GM12878 (cell line): Measurements from ENCODE around the gene CCDC159. TPM values are rescaled to one million over a fixed set of nuclear protein-coding genes. Genes with fewer than 3 reads are reported as not detected.

Source experiments
- BCL11A ChIP-seq: IDR thresholded peaks from 2 replicates; pipeline ENCODE4 v1.6.1; 2011; ENCODE audit warnings: low read depth, low read length
- BCLAF1 ChIP-seq: fragments of 450-650 bp; IDR thresholded peaks from 2 replicates; pipeline ENCODE4 v1.6.1; 2017; ENCODE audit warnings: antibody characterized with exemption, mild to moderate bottlenecking, moderate library complexity
- BMI1 ChIP-seq: fragments of 450-650 bp; IDR thresholded peaks from 2 replicates; pipeline ENCODE4 v1.6.1; 2016; ENCODE audit warnings: mild to moderate bottlenecking, moderate library complexity, borderline replicate concordance
- CEBPB ChIP-seq, 2 experiments: fragments of 150-350 bp in 1 of 2; IDR thresholded peaks; 2 replicates each; pipeline ENCODE4 v1.6.1; 2012 to 2014; ENCODE audit warnings: low read depth in 2 of 2, low read length in 2 of 2, borderline replicate concordance in 1 of 2, inconsistent platforms in 1 of 2
- ELK1 ChIP-seq: IDR thresholded peaks from 2 replicates; pipeline ENCODE4 v1.6.1; 2012; ENCODE audit warnings: low read depth, low read length, improper control_type of control experiment
- EP300 ChIP-seq, 2 experiments: fragments of 150-350 bp in 1 of 2; IDR thresholded peaks; 2 replicates each; pipeline ENCODE4 v1.6.1; 2011 to 2012; ENCODE audit warnings: low read depth in 2 of 2, low read length in 2 of 2, borderline replicate concordance in 1 of 2, improper control_type of control experiment in 1 of 2, inconsistent platforms in 1 of 2; ENCODE audit not compliant: control insufficient read depth in 1 of 2
- HDGF ChIP-seq: fragments of 450-650 bp; IDR thresholded peaks from 2 replicates; pipeline ENCODE4 v1.6.1; 2016; ENCODE audit warnings: antibody characterized with exemption
- IKZF1 ChIP-seq: fragments of 450-650 bp; conservative IDR thresholded peaks from 2 replicates; pipeline ENCODE4 v1.6.1; 2017; ENCODE audit warnings: antibody characterized with exemption, mild to moderate bottlenecking
- JUNB ChIP-seq: IDR thresholded peaks from 2 replicates; pipeline ENCODE4 v1.6.1; 2016; ENCODE audit warnings: antibody characterized with exemption, mild to moderate bottlenecking
- KAT2A ChIP-seq: conservative IDR thresholded peaks from 2 replicates; pipeline ENCODE4 v1.6.1; 2011; ENCODE audit warnings: low read depth, low read length; ENCODE audit not compliant: control insufficient read depth
- NFIC ChIP-seq: IDR thresholded peaks from 2 replicates; pipeline ENCODE4 v1.6.1; 2012; ENCODE audit warnings: low read depth, mild to moderate bottlenecking, inconsistent platforms, low read length, moderate library complexity
- NFYA ChIP-seq: IDR thresholded peaks from 2 replicates; pipeline ENCODE4 v1.6.1; 2011; ENCODE audit warnings: low read depth, mild to moderate bottlenecking, low read length, improper control_type of control experiment, borderline replicate concordance
- NFYB ChIP-seq: IDR thresholded peaks from 2 replicates; pipeline ENCODE4 v1.6.1; 2011; ENCODE audit warnings: low read depth, mild to moderate bottlenecking, low read length, improper control_type of control experiment, moderate library complexity; ENCODE audit not compliant: insufficient read depth
- NR2C1 ChIP-seq: fragments of 450-650 bp; IDR thresholded peaks from 2 replicates; pipeline ENCODE4 v1.6.1; 2017; ENCODE audit warnings: antibody characterized with exemption, mild to moderate bottlenecking, moderate library complexity
- PAX8 ChIP-seq: fragments of 450-650 bp; IDR thresholded peaks from 2 replicates; pipeline ENCODE4 v1.6.1; 2017; ENCODE audit warnings: mild to moderate bottlenecking, moderate library complexity
- RBBP5 ChIP-seq: fragments of 200-600 bp; sonication (generic); conservative IDR thresholded peaks from 2 replicates; pipeline ENCODE4 v1.6.1; 2016
- SKIL ChIP-seq: fragments of 450-650 bp; IDR thresholded peaks from 2 replicates; pipeline ENCODE4 v1.6.1; 2017; ENCODE audit warnings: mild to moderate bottlenecking, low read depth, inconsistent platforms; ENCODE audit not compliant: poor library complexity, severe bottlenecking
- SP1 ChIP-seq: IDR thresholded peaks from one replicate; pipeline ENCODE4 v1.6.1; 2011; ENCODE audit warnings: low read depth, low read length
- SRF ChIP-seq, 2 experiments: IDR thresholded peaks; 2 replicates each; pipeline ENCODE4 v1.6.1; 2011; ENCODE audit warnings: low read depth in 2 of 2, low read length in 2 of 2, mild to moderate bottlenecking in 1 of 2, moderate library complexity in 1 of 2
- WRNIP1 ChIP-seq: IDR thresholded peaks from 2 replicates; pipeline ENCODE4 v1.6.1; 2011; ENCODE audit warnings: low read depth, low read length, improper control_type of control experiment, borderline replicate concordance
- ZBTB33 ChIP-seq: fragments of 450-650 bp; IDR thresholded peaks from 2 replicates; pipeline ENCODE4 v1.6.1; 2017; ENCODE audit warnings: mild to moderate bottlenecking
- ZNF384 ChIP-seq: IDR thresholded peaks from 2 replicates; pipeline ENCODE4 v1.6.1; 2012; ENCODE audit warnings: low read depth, mild to moderate bottlenecking, low read length, improper control_type of control experiment, borderline replicate concordance
- ZNF622 ChIP-seq: fragments of 450-650 bp; IDR thresholded peaks from 2 replicates; pipeline ENCODE4 v1.6.1; 2017; ENCODE audit warnings: mild to moderate bottlenecking, inconsistent platforms
- polyA plus RNA-seq, 11 experiments: library from polyadenylated mRNA; depleted of rRNA in 4 of 11; unstranded in 6 of 11; stranded (reverse) in 5 of 11; fragments of >200 nt; fragmentation: Nextera tagmentation in 4 of 11; fragmentation: Illumina TruSeq in 1 of 11; extraction: Ambion mirVana in 4 of 11; extraction: Trizol in 1 of 11; gene quantifications; 1 replicate in 1 of 11; 2 replicates in 10 of 11; pipeline versions ENCODE4 v1.2.1 to v1.2.3, GENCODE V29; 2011 to 2016; ENCODE audit warnings: inconsistent platforms in 2 of 11, missing spikeins in 2 of 11, low read depth in 1 of 11
- total RNA-seq, 4 experiments: library from RNA; depleted of rRNA in 3 of 4; stranded (reverse); fragments of >200 nt in 3 of 4; fragmentation: Illumina TruSeq in 1 of 4; extraction: Trizol in 1 of 4; gene quantifications; 2 replicates each; pipeline versions ENCODE4 v1.2.1 to v1.2.3, GENCODE V29; 2013 to 2021

Gene CCDC159
- total and polyA plus RNA-seq, 10 of the 15 experiments (the other 5 are each of a cell fraction or from before 2014, with no cell fraction given) = 0.61 to 14.7 (median 10.1) TPM

GRCh38 chr19:11374433-11375142 lies 28.3 kb downstream of the CCDC159 start, which contains the start of gene SWSAP1 (continued):
- TF ChIP-seq WRNIP1 (no peak), KAT2A (no peak), SKIL (peak; percentile 17), PAX8 (no peak), SP1 (peak; percentile 93), BCLAF1 (no peak), NFYB (peak; percentile 90), BCL11A (no peak), NFYA (no peak; the same call in 1 of the 2 replicates), CEBPB (IDR thresholded peaks at IDR 0.05; ENCODE audit: borderline replicate concordance in 1 of 2, low read depth in 2 of 2, low read length in 2 of 2) (no peak), JUNB (no peak), SRF (IDR thresholded peaks at IDR 0.05; ENCODE audit: low read depth in 2 of 2, low read length in 2 of 2) (no peak), IKZF1 (no peak; the same call in 1 of the 2 replicates), ZNF384 (no peak), ELK1 (peak; percentile 34; the same call in 1 of the 2 replicates), RBBP5 (no peak), NR2C1 (0 out of 2 replicates have a peak, but pooled peaks have one; percentile 41), HDGF (peak; percentile 99; the same call in 1 of the 2 replicates), EP300 (IDR thresholded peaks at IDR 0.05; ENCODE audit: borderline replicate concordance in 1 of 2, control insufficient read depth in 1 of 2, low read depth in 2 of 2, low read length in 2 of 2) (no peak), NFIC (no peak), BMI1 (no peak), ZNF622 (no peak), ZBTB33 (no peak)
